ENCODE measurements around the gene TMEM181.

- TF ChIP-seq CTCF (IDR thresholded peaks at IDR 0.05): no peak
- TF ChIP-seq POLR2A (IDR thresholded peaks at IDR 0.05): no peak
These were observed 118.2 kb downstream of the TMEM181 start for GRCh38 chr6:158677906-158678578.

Data from esophagus squamous epithelium (tissue), 4 donors.